Nucleus accumbens (tissue), 56 donors: ENCODE data around the gene PTPRT.

Experiments
- DNase-seq, 56 donors: peaks; one replicate each; lab custom pipeline; 2025; lab: John Stamatoyannopoulos, UW

The PTPRT gene

GRCh38 chr20:43137160-43137559, 52.5 kb downstream of the PTPRT start:
- no peak for DNase-seq

GRCh38 chr20:43124241-43124640, 65.5 kb downstream of the PTPRT start:
- DNase-seq = peak in 13 of 56 donors; percentile 1 to 52 (median 18)

- no peak for DNase-seq
Observed at GRCh38 chr20:43123180-43123579, 66.5 kb downstream of the PTPRT start.

- no peak for DNase-seq
Observed at GRCh38 chr20:43119720-43120119, 70.0 kb downstream of the PTPRT start.

GRCh38 chr20:43102394-43102793, 87.3 kb downstream of the PTPRT start:
- no peak for DNase-seq

GRCh38 chr20:43096931-43097260, 92.8 kb downstream of the PTPRT start:
- DNase-seq = no peak

GRCh38 chr20:43096126-43096930, 93.4 kb downstream of the PTPRT start:
- peak; percentile 4 to 92 (median 68) for DNase-seq

GRCh38 chr20:43095034-43095433, 94.7 kb downstream of the PTPRT start:
- DNase-seq = no peak

GRCh38 chr20:43092386-43093088, 97.2 kb downstream of the PTPRT start:
- no peak for DNase-seq

GRCh38 chr20:43068482-43068881, 121.2 kb downstream of the PTPRT start:
- DNase-seq = no peak

GRCh38 chr20:43066125-43066524, 123.6 kb downstream of the PTPRT start:
- DNase-seq = no peak

GRCh38 chr20:43065299-43065698, 124.4 kb downstream of the PTPRT start:
- no peak for DNase-seq

GRCh38 chr20:43058077-43058476, 131.6 kb downstream of the PTPRT start:
- no peak for DNase-seq

- DNase-seq = no peak
Observed at GRCh38 chr20:43057317-43057716, 132.4 kb downstream of the PTPRT start.

- no peak for DNase-seq
Observed at GRCh38 chr20:43055181-43055884, 134.4 kb downstream of the PTPRT start.

GRCh38 chr20:43052532-43052931, 137.2 kb downstream of the PTPRT start:
- no peak for DNase-seq

GRCh38 chr20:43046966-43047365, 142.7 kb downstream of the PTPRT start:
- DNase-seq = peak in 1 of 56 donors; percentile 1

- DNase-seq = no peak
Observed at GRCh38 chr20:43043887-43044286, 145.8 kb downstream of the PTPRT start.

- no peak for DNase-seq
Observed at GRCh38 chr20:43040427-43040826, 149.3 kb downstream of the PTPRT start.

- no peak for DNase-seq
Observed at GRCh38 chr20:43037605-43038309, 151.9 kb downstream of the PTPRT start.
